ENCODE results near the gene BAZ2B. TPM values are rescaled to one million over a fixed set of nuclear protein-coding genes. Genes with fewer than 3 reads are reported as not detected.

BAZ2B gene
- total RNA-seq, 1 donor: 63.5 TPM

DNA sequence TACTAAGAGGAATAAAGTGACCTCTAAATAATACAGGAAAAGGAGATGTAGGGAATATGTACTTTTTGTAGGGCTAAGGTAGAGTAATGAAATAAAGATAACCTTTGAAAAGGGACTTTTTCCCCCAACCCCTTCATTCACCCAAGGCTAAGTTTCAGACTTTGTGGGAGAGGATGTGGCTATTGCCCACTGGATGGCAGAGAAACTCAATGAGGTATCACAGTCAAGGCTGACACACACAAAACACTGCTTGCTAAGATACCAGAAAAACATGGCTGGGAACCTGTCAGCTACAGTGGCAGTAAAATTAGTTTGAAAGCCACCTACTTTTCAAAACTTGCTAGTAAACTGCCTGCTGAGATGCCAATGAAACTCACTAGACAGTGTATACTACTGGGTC is 171.0 kb downstream of the BAZ2B start:
- no peak for DNase-seq (ENCODE audit: low read depth)
- TF ChIP-seq, protein P1, sequence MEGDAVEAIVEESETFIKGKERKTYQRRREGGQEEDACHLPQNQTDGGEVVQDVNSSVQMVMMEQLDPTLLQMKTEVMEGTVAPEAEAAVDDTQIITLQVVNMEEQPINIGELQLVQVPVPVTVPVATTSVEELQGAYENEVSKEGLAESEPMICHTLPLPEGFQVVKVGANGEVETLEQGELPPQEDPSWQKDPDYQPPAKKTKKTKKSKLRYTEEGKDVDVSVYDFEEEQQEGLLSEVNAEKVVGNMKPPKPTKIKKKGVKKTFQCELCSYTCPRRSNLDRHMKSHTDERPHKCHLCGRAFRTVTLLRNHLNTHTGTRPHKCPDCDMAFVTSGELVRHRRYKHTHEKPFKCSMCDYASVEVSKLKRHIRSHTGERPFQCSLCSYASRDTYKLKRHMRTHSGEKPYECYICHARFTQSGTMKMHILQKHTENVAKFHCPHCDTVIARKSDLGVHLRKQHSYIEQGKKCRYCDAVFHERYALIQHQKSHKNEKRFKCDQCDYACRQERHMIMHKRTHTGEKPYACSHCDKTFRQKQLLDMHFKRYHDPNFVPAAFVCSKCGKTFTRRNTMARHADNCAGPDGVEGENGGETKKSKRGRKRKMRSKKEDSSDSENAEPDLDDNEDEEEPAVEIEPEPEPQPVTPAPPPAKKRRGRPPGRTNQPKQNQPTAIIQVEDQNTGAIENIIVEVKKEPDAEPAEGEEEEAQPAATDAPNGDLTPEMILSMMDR (IDR thresholded peaks at IDR 0.05; ENCODE audit: insufficient read depth, low read depth, low read length): no peak

DNA sequence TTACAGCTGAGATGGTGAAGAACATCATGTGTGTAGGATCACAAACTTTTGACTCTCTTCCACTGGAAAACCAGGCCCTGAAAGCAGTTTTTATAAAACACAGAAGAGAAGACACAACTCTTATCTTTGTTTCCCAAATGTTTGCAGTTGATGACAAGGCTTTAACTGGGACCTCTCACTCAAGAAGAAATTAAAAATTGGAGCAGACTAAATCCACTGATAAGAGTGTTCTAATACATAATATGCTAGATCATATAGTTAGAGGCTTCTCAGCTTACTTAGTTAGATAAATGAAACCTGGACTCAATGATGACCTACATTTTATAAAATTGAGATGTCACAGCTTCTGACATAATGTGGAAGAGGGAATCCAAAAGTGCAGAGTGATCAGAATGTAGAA is 171.6 kb downstream of the BAZ2B start:
- no peak for DNase-seq (ENCODE audit: low read depth)
- H3K4me3 ChIP-seq (ENCODE audit: low read depth, low read length): no peak overlapping the region
- TF ChIP-seq, protein P1 (IDR thresholded peaks at IDR 0.05; ENCODE audit: insufficient read depth, low read depth, low read length): no peak

More for the DNA sequence above, 171.0 kb downstream of the BAZ2B start:
- H3K4me3 ChIP-seq (ENCODE audit: low read depth, low read length): no peak overlapping the region

DNA sequence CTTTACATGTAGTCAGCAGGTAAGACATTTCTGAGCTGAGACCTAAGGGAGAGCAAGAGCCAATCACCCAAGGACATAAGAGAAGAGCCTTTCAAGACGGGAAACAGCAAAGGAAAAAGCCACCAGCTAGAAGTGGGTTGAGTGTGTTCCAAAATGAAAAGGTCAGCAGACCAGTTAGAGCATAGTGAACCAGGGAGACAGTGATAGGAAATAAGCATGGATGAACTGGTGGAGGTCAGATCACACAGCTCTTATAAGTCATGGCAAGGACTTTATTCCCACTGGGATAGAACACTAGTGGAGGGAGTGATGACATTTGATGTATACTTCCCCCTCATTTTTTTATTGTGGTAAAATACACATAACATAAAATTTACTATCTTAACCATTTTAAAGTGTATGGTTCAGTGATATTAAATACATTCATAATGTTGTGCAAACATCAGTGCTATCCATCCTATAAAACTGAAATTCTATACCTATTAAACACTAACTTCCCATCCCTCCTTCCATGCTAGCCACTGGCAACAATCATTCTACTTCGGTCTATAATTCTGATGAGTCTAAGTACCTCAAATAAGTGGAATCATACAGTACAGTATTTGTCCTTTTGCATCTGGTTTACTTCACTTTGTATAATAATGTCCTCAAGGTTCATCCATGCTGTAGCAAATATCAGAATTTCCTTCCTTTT is 174.0 kb downstream of the BAZ2B start:
- TF ChIP-seq, protein P1 (IDR thresholded peaks at IDR 0.05; ENCODE audit: insufficient read depth, low read depth, low read length): no peak
- DNase-seq (ENCODE audit: low read depth): no peak
- H3K4me3 ChIP-seq (ENCODE audit: low read depth, low read length): no peak overlapping the region

DNA sequence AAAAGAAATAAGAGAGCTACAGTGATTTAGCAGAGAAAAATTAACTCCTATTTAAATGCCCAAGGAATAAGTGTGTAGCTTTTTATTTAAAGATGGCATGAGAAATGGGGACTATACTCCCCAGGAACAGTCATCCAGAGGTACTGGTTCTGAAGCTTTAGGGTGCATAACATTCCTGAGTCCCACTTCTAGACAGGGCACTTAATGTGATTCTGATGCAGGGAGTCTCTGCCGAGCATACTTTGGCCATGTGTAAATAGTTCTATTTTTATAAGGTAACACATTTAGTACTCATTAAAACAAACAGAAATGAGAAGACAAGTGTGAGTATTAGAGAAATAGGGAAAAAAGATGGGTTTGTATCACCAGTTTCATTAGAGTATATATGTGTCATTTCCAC is 175.2 kb downstream of the BAZ2B start:
- H3K4me3 ChIP-seq (ENCODE audit: low read depth, low read length): no peak overlapping the region
- no peak for DNase-seq (ENCODE audit: low read depth)
- TF ChIP-seq, protein P1 (IDR thresholded peaks at IDR 0.05; ENCODE audit: insufficient read depth, low read depth, low read length): no peak

DNA sequence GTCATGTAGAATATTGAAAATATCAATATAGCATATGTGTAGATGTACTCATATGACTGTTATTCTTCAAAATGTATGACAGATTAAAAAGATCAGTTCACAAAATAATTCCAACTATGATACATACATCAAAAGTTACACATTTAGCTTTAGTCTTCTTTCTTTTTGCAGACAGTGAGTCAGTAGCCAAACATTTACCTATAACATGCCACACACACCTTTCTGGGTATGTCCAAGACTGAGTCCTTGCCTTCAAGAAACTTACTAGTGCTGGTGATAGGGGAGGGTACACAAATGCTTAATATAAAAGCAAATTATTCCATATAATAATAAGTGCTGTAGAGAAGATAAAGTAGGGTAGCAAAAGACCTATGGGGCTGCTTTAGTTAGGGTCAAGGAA is 176.9 kb downstream of the BAZ2B start:
- TF ChIP-seq, protein P1 (IDR thresholded peaks at IDR 0.05; ENCODE audit: insufficient read depth, low read depth, low read length): no peak

DNA sequence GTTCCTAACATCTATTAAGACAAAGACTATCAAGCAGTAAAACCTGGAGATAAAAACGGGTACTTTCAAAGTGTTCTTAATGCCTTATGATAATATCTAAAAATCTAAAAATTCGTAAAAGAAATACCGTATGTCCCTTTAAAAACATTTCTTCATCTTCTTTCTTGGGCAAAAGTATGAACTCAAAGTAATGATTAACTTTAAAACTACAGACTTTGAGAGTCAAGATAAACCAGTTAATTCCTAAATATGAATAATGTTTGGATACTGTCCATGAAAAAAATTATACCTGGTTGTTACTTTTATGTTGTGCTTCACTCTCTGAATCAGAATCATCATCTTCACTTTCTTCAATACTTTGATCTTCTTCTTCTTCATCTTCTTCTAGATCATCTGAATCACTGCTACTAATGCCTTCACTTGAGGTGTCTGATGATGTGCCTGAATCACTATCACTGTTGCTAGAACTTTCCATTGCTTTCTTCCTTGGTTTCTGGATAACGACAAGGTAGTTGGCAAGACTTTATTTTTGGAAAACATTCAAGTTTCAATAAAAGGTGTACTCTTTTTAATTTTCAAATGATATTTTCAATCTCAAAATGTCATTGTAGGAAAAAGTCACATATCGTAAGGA is 177.5 kb downstream of the BAZ2B start:
- no peak for DNase-seq (ENCODE audit: low read depth)
- TF ChIP-seq, protein P1 (IDR thresholded peaks at IDR 0.05; ENCODE audit: insufficient read depth, low read depth, low read length): no peak
- H3K4me3 ChIP-seq (ENCODE audit: low read depth, low read length): no peak overlapping the region

More for the DNA sequence above, 176.9 kb downstream of the BAZ2B start:
- DNase-seq (ENCODE audit: low read depth): no peak
- H3K4me3 ChIP-seq (ENCODE audit: low read depth, low read length): no peak overlapping the region
